Kasumi-1 (cell line): ENCODE data around the gene PALS2.

Experiments
- DNase-seq, 2 experiments: peaks; one replicate each; lab custom pipeline; 2025; lab: John Stamatoyannopoulos, UW

The PALS2 gene

GRCh38 chr7:24572997-24573553, at the start of gene PALS2:
Gene PALS2, plus strand, starts transcription at chr7:24573452. Its CDS starts 50,216 bp downstream, at chr7:24623668.
- DNase-seq = peak; percentile 59 to 66

- no peak for DNase-seq
These were observed 42.0 kb upstream of the PALS2 start for GRCh38 chr7:24531255-24531654.

- no peak for DNase-seq
These were observed 36.6 kb upstream of the PALS2 start for GRCh38 chr7:24536682-24537081.

GRCh38 chr7:24540956-24541355, 32.3 kb upstream of the PALS2 start:
- DNase-seq = no peak

GRCh38 chr7:24545215-24545614, 28.0 kb upstream of the PALS2 start:
- DNase-seq = no peak

GRCh38 chr7:24548390-24548789, 24.9 kb upstream of the PALS2 start:
- DNase-seq = no peak

GRCh38 chr7:24549991-24550390, 23.3 kb upstream of the PALS2 start:
- no peak for DNase-seq

GRCh38 chr7:24555184-24555583, 18.1 kb upstream of the PALS2 start:
- DNase-seq = no peak

- DNase-seq = no peak
These were observed 17.5 kb upstream of the PALS2 start for GRCh38 chr7:24555719-24556118.

GRCh38 chr7:24560772-24561171, 12.5 kb upstream of the PALS2 start:
- no peak for DNase-seq

GRCh38 chr7:24566274-24566673, 7.0 kb upstream of the PALS2 start:
- no peak for DNase-seq

GRCh38 chr7:24570983-24571382, 2.3 kb upstream of the PALS2 start:
- DNase-seq = no peak

- DNase-seq = no peak
These were observed 1.2 kb upstream of the PALS2 start for GRCh38 chr7:24572016-24572392.

GRCh38 chr7:24572393-24572996, 757 bp upstream of the PALS2 start:
- peak; percentile 39 to 43 for DNase-seq

GRCh38 chr7:24573554-24574338, 494 bp downstream of the PALS2 start:
- DNase-seq = peak; percentile 53 to 62

GRCh38 chr7:24574386-24574785, 1.1 kb downstream of the PALS2 start:
- peak; percentile 43 to 62 for DNase-seq

- no peak for DNase-seq
These were observed 1.7 kb downstream of the PALS2 start for GRCh38 chr7:24574950-24575349.

GRCh38 chr7:24576171-24577025, 3.1 kb downstream of the PALS2 start:
- DNase-seq = peak; percentile 87 to 96

GRCh38 chr7:24578052-24578451, 4.8 kb downstream of the PALS2 start:
- no peak for DNase-seq

GRCh38 chr7:24580283-24580946, 7.2 kb downstream of the PALS2 start:
- no peak for DNase-seq

GRCh38 chr7:24582166-24582565, 8.9 kb downstream of the PALS2 start:
- DNase-seq = no peak

- DNase-seq = peak; percentile 34 to 41
These were observed 14.6 kb downstream of the PALS2 start for GRCh38 chr7:24587853-24588252.
